GM18861 (cell line): Measurements from ENCODE around the gene SOD2.
A peak's percentile ranks its signal among the peaks of the same experiment; 100 is the strongest.
"Not testable (repeated sequence)": the region's sequence is repeated elsewhere in the genome, so short reads cannot be mapped to it uniquely, and the experiment has no call there.

ENCODE experiments used
- ATAC-seq: cut with Tn5 transposase; IDR thresholded peaks from one replicate; pipeline ENCODE4 v1.9.1; 2021; ENCODE audit not compliant: unreplicated experiment

The SOD2 gene

GRCh38 chr6:159716247-159717096 is 23.4 kb upstream of the SOD2 start:
- ATAC-seq = no peak

- ATAC-seq = no peak
These were observed 22.6 kb upstream of the SOD2 start for GRCh38 chr6:159715605-159716004.

GRCh38 chr6:159715166-159715565 is 22.1 kb upstream of the SOD2 start:
- no peak for ATAC-seq

GRCh38 chr6:159714404-159714803 is 21.4 kb upstream of the SOD2 start:
- ATAC-seq = no peak

- no peak for ATAC-seq
These were observed 20.9 kb upstream of the SOD2 start for GRCh38 chr6:159713984-159714383.

- not testable (repeated sequence) for ATAC-seq
These were observed 19.3 kb upstream of the SOD2 start for GRCh38 chr6:159712389-159712788.

- not testable (repeated sequence) for ATAC-seq
These were observed 17.6 kb upstream of the SOD2 start for GRCh38 chr6:159710603-159711002.

- no peak for ATAC-seq
These were observed 8.5 kb upstream of the SOD2 start for GRCh38 chr6:159701413-159701999.

- ATAC-seq = no peak
These were observed 7.9 kb upstream of the SOD2 start for GRCh38 chr6:159700970-159701369.

GRCh38 chr6:159695984-159696383 is 2.9 kb upstream of the SOD2 start:
- ATAC-seq = no peak

GRCh38 chr6:159693894-159694545 is 979 bp upstream of the SOD2 start:
- ATAC-seq = no peak

GRCh38 chr6:159692303-159693127 is 526 bp downstream of the SOD2 start:
- ATAC-seq = peak; percentile 20

GRCh38 chr6:159691963-159692287 is 1.1 kb downstream of the SOD2 start:
- no peak for ATAC-seq

GRCh38 chr6:159691133-159691962 is 1.7 kb downstream of the SOD2 start:
- no peak for ATAC-seq

- not testable (repeated sequence) for ATAC-seq
These were observed 2.9 kb downstream of the SOD2 start for GRCh38 chr6:159690135-159690534.

- ATAC-seq = no peak
These were observed 4.0 kb downstream of the SOD2 start for GRCh38 chr6:159689001-159689400.

- ATAC-seq = no peak
These were observed 4.7 kb downstream of the SOD2 start for GRCh38 chr6:159688266-159688905.

- ATAC-seq = no peak
These were observed 5.7 kb downstream of the SOD2 start for GRCh38 chr6:159687341-159687740.

- ATAC-seq = no peak
These were observed 6.3 kb downstream of the SOD2 start for GRCh38 chr6:159686703-159687102.

- ATAC-seq = no peak
These were observed 7.0 kb downstream of the SOD2 start for GRCh38 chr6:159686040-159686439.
